ENCODE measurements around the gene ITSN1.

ITSN1 gene

GRCh38 chr21:33825419-33825818, 183.1 kb downstream of the ITSN1 start:
- no peaks in the 10 kb centered on the region for H3K79me2 ChIP-seq (ENCODE audit: control insufficient read depth, low read length)
- H4K20me1 ChIP-seq (ENCODE audit: control insufficient read depth, insufficient read depth, low read depth, low read length): no peaks in the 10 kb centered on the region
- no peak overlapping the region for H3K4me2 ChIP-seq (ENCODE audit: low read length)
- no peaks in the 10 kb centered on the region for H3K36me3 ChIP-seq (ENCODE audit: control insufficient read depth, low read length)
- no peaks in the 10 kb centered on the region for H3K4me1 ChIP-seq (ENCODE audit: control insufficient read depth, low read length)
- H3K9me2 ChIP-seq (replicated peaks; ENCODE audit: control insufficient read depth, low read length): no peaks in the 10 kb centered on the region
- TF ChIP-seq CTCF (IDR thresholded peaks at IDR 0.05; ENCODE audit: low read depth, low read length, poor library complexity, severe bottlenecking) (no peak), EZH2phosphoT487 (IDR thresholded peaks at IDR 0.05; ENCODE audit: borderline replicate concordance, low read length) (no peak)
- H3F3A ChIP-seq (ENCODE audit: control insufficient read depth, insufficient read depth): no peaks in the 10 kb centered on the region
- H3K9me3 ChIP-seq (ENCODE audit: control insufficient read depth, insufficient read depth, low read length): no peaks in the 10 kb centered on the region
- no peaks in the 10 kb centered on the region for H3K27me3 ChIP-seq (ENCODE audit: control insufficient read depth, low read length)
- no peak overlapping the region for H3K4me3 ChIP-seq (ENCODE audit: low read length)
- H3K27ac ChIP-seq (ENCODE audit: low read depth, low read length): no peak overlapping the region

GRCh38 chr21:33825915-33826314, 183.6 kb downstream of the ITSN1 start:
- Histone ChIP-seq H3K4me1 (ENCODE audit: control insufficient read depth, low read length) (no peaks in the 10 kb centered on the region), H3K9me2 (replicated peaks; ENCODE audit: control insufficient read depth, low read length) (no peaks in the 10 kb centered on the region), H3K9me3 (ENCODE audit: control insufficient read depth, insufficient read depth, low read length) (no peaks in the 10 kb centered on the region), H3K36me3 (ENCODE audit: control insufficient read depth, low read length) (no peaks in the 10 kb centered on the region), H3K27ac (ENCODE audit: low read depth, low read length) (no peak overlapping the region), H3F3A (ENCODE audit: control insufficient read depth, insufficient read depth) (no peaks in the 10 kb centered on the region), H3K27me3 (ENCODE audit: control insufficient read depth, low read length) (no peaks in the 10 kb centered on the region), H3K79me2 (ENCODE audit: control insufficient read depth, low read length) (no peaks in the 10 kb centered on the region), H4K20me1 (ENCODE audit: control insufficient read depth, insufficient read depth, low read depth, low read length) (no peaks in the 10 kb centered on the region), H3K4me2 (ENCODE audit: low read length) (no peak overlapping the region), H3K4me3 (ENCODE audit: low read length) (no peak overlapping the region)
- TF ChIP-seq EZH2phosphoT487 (IDR thresholded peaks at IDR 0.05; ENCODE audit: borderline replicate concordance, low read length): no peak
- TF ChIP-seq CTCF (IDR thresholded peaks at IDR 0.05; ENCODE audit: low read depth, low read length, poor library complexity, severe bottlenecking): no peak

- no peaks in the 10 kb centered on the region for H3K36me3 ChIP-seq (ENCODE audit: control insufficient read depth, low read length)
- H3K4me1 ChIP-seq (ENCODE audit: control insufficient read depth, low read length): no peaks in the 10 kb centered on the region
These were observed 185.8 kb downstream of the ITSN1 start for GRCh38 chr21:33828083-33828482.

More at GRCh38 chr21:33828083-33828482, 185.8 kb downstream of the ITSN1 start:
- no peaks in the 10 kb centered on the region for H3K27me3 ChIP-seq (ENCODE audit: control insufficient read depth, low read length)
- H3K27ac ChIP-seq (ENCODE audit: low read depth, low read length): no peak overlapping the region
- H3K4me3 ChIP-seq (ENCODE audit: low read length): no peak overlapping the region
- H3K9me3 ChIP-seq (ENCODE audit: control insufficient read depth, insufficient read depth, low read length): no peaks in the 10 kb centered on the region
- H3K9me2 ChIP-seq (replicated peaks; ENCODE audit: control insufficient read depth, low read length): no peaks in the 10 kb centered on the region
- no peaks in the 10 kb centered on the region for H3F3A ChIP-seq (ENCODE audit: control insufficient read depth, insufficient read depth)
- no peak overlapping the region for H3K4me2 ChIP-seq (ENCODE audit: low read length)
- TF ChIP-seq EZH2phosphoT487 (IDR thresholded peaks at IDR 0.05; ENCODE audit: borderline replicate concordance, low read length) (no peak), CTCF (IDR thresholded peaks at IDR 0.05; ENCODE audit: low read depth, low read length, poor library complexity, severe bottlenecking) (no peak)
- H3K79me2 ChIP-seq (ENCODE audit: control insufficient read depth, low read length): no peaks in the 10 kb centered on the region
- H4K20me1 ChIP-seq (ENCODE audit: control insufficient read depth, insufficient read depth, low read depth, low read length): no peaks in the 10 kb centered on the region

All from DOHH2 (cell line).